A673 (cell line): ENCODE results near the gene ECI1. TPM values are rescaled to one million over a fixed set of nuclear protein-coding genes. Genes with fewer than 3 reads are reported as not detected.

Experiments
- BruUV-seq: library from RNA; stranded (reverse); fragments of 400-500 nt; replicated peaks from 2 replicates; lab custom pipeline; 2021; lab: Mats Ljungman, UMichigan
- CTCF ChIA-PET: fragments of 300-600 bp; sonication (Branson Sonifier 250); formaldehyde crosslinking; loops from one replicate; lab custom pipeline; 2022; ENCODE audit warnings: antibody characterized with exemption; lab: Charles Lee
- POLR2A ChIA-PET: fragments of 300-600 bp; sonication (Branson Sonifier 250); formaldehyde crosslinking; loops from one replicate; lab custom pipeline; 2022; ENCODE audit warnings: antibody characterized with exemption; ENCODE audit not compliant: low non-redundant PET; lab: Charles Lee
- DNase-seq: peaks from one replicate; pipeline ENCODE4 v3.0.0-alpha.2; 2015; ENCODE audit warnings: low spot score
- H3K27ac ChIP-seq: fragments of 200-600 bp; sonication (generic); 2 replicates; pipeline ENCODE4 v1.5.1; 2016; ENCODE audit warnings: mixed run types, low read depth, mild to moderate bottlenecking, mixed read lengths, antibody characterized with exemption, low read length; ENCODE audit not compliant: poor library complexity, severe bottlenecking
- H3K27me3 ChIP-seq: fragments of 200-600 bp; sonication (generic); replicated peaks from 2 replicates; pipeline ENCODE4 v1.6.1; 2017; ENCODE audit warnings: mixed run types, low read depth, mild to moderate bottlenecking, mixed read lengths, antibody characterized with exemption, low read length; ENCODE audit not compliant: insufficient read depth, poor library complexity
- H3K36me3 ChIP-seq: fragments of 200-600 bp; sonication (generic); 2 replicates; pipeline ENCODE4 v1.6.1; 2016; ENCODE audit warnings: mixed run types, mild to moderate bottlenecking, mixed read lengths, antibody characterized with exemption, low read length; ENCODE audit not compliant: insufficient read depth, poor library complexity, severe bottlenecking
- H3K4me1 ChIP-seq: fragments of 200-600 bp; sonication (generic); 2 replicates; pipeline ENCODE4 v1.6.1; 2017; ENCODE audit warnings: mixed run types, mild to moderate bottlenecking, mixed read lengths, antibody characterized with exemption, low read length; ENCODE audit not compliant: insufficient read depth, poor library complexity, severe bottlenecking
- H3K4me3 ChIP-seq: fragments of 200-600 bp; sonication (generic); 2 replicates; pipeline ENCODE4 v1.5.1; 2016; ENCODE audit warnings: low read depth, mixed run types, mild to moderate bottlenecking, mixed read lengths, low read length; ENCODE audit not compliant: poor library complexity, severe bottlenecking
- H3K9me3 ChIP-seq: fragments of 200-600 bp; sonication (generic); 2 replicates; pipeline ENCODE4 v1.6.1; 2016; ENCODE audit warnings: mixed run types, low read depth, mild to moderate bottlenecking, mixed read lengths, antibody characterized with exemption, low read length; ENCODE audit not compliant: poor library complexity, severe bottlenecking
- EZH2 ChIP-seq: fragments of 200-600 bp; sonication (generic); IDR thresholded peaks from 2 replicates; pipeline ENCODE4 v1.6.1; 2017; ENCODE audit warnings: borderline replicate concordance, low read depth, mild to moderate bottlenecking, mixed read lengths, antibody characterized with exemption, low read length; ENCODE audit not compliant: poor library complexity, severe bottlenecking
- intact Hi-C: fragments of 100-400 bp; cut with micrococcal nuclease; formaldehyde crosslinking; loops from one replicate; pipeline ENCODE4 v1.10.0; 2022; ENCODE audit not compliant: unreplicated experiment
- total RNA-seq: library from RNA; stranded (reverse); gene quantifications from 2 replicates; pipeline ENCODE4 v1.2.3, GENCODE V29; 2021
- TF ChIP-seq, protein P1 (sequence below): fragments of 300-800, 200-600 bp; sonication (generic); conservative IDR thresholded peaks from 2 replicates; pipeline ENCODE4 v1.5.1; 2017; ENCODE audit warnings: low read depth, mild to moderate bottlenecking, antibody characterized with exemption, low read length, moderate library complexity, mixed read lengths

ECI1 gene
- total RNA-seq, 1 experiment from 2014 or later, result 55.3 TPM

DNA sequence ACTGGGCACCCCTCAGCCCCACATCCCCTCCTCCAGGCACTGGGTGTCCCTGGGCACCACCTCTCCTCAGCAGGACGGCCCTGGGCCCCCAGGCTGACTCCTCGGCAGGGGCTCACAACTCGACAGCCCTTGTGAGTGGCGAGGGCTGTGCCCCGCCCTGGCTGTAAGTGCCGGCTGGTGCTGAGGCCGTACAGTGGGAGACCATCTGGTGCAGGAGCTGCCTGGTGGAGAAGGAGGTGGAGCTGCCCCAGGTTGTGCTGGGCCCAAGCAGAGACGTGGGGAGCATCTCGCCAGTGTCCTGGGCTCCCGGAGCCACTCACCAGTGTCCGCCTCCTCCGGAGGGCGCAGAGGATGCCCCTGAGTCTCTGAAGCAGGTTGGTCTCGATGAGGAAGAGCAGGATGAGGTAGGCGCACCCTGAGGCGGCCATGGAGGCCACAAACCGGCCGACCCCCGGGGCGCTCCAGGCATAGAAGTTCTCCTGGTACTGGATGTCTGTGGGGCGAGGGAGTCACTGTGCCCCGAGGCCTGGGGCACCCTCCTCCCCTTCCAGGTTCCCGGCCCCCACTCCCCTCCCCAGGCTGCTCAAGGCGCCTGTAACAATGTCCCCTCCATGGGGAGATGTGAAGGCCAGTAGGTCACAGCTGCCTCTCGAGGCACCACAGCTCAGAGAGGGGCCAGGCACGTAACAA lies 31.6 kb upstream of the ECI1 start:
- intact Hi-C loops, result no loop called here
- ChIA-PET CTCF (no interaction called here), POLR2A (no interaction called here)
- Histone ChIP-seq H3K4me3 (no peak overlapping the region), H3K36me3 (no peaks in the 10 kb centered on the region), H3K9me3 (no peaks in the 10 kb centered on the region), H3K4me1 (no peaks in the 10 kb centered on the region), H3K27me3 (no peaks in the 10 kb centered on the region), H3K27ac (no peak overlapping the region)
- no TSS peak for BruUV-seq
- DNase-seq, result no peak
- TF ChIP-seq, protein P1, sequence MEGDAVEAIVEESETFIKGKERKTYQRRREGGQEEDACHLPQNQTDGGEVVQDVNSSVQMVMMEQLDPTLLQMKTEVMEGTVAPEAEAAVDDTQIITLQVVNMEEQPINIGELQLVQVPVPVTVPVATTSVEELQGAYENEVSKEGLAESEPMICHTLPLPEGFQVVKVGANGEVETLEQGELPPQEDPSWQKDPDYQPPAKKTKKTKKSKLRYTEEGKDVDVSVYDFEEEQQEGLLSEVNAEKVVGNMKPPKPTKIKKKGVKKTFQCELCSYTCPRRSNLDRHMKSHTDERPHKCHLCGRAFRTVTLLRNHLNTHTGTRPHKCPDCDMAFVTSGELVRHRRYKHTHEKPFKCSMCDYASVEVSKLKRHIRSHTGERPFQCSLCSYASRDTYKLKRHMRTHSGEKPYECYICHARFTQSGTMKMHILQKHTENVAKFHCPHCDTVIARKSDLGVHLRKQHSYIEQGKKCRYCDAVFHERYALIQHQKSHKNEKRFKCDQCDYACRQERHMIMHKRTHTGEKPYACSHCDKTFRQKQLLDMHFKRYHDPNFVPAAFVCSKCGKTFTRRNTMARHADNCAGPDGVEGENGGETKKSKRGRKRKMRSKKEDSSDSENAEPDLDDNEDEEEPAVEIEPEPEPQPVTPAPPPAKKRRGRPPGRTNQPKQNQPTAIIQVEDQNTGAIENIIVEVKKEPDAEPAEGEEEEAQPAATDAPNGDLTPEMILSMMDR, result no peak
- TF ChIP-seq EZH2, result no peak

DNA sequence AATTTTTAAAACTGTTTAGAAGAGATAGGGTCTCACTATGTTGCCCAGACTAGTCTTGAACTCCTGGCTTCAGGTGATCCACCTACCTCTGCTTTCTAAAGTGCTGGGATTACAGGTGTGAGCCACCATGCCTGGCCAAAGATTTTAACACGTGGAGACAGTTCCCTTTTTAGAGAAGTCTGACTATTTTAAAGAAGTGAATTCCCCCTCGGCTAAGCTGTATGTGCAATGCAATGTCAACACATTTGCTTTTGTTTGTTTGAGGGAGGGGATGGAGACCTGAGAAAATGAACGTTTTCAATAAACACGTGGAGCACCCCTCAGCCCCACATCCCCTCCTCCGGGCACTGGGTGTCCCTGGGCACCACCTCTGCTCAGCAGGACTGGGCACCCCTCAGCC lies 30.9 kb upstream of the ECI1 start:
- intact Hi-C loops, result no loop called here
- no peak for DNase-seq
- POLR2A ChIA-PET, result no interaction called here
- H3K36me3 ChIP-seq, result no peaks in the 10 kb centered on the region
- CTCF ChIA-PET, result no interaction called here
- H3K4me1 ChIP-seq, result no peaks in the 10 kb centered on the region
- TF ChIP-seq EZH2, result no peak
- TF ChIP-seq, protein P1, result no peak
- H3K27ac ChIP-seq, result no peak overlapping the region
- no peak overlapping the region for H3K4me3 ChIP-seq
- H3K9me3 ChIP-seq, result no peaks in the 10 kb centered on the region
- no peaks in the 10 kb centered on the region for H3K27me3 ChIP-seq
- BruUV-seq, result no TSS peak

DNA sequence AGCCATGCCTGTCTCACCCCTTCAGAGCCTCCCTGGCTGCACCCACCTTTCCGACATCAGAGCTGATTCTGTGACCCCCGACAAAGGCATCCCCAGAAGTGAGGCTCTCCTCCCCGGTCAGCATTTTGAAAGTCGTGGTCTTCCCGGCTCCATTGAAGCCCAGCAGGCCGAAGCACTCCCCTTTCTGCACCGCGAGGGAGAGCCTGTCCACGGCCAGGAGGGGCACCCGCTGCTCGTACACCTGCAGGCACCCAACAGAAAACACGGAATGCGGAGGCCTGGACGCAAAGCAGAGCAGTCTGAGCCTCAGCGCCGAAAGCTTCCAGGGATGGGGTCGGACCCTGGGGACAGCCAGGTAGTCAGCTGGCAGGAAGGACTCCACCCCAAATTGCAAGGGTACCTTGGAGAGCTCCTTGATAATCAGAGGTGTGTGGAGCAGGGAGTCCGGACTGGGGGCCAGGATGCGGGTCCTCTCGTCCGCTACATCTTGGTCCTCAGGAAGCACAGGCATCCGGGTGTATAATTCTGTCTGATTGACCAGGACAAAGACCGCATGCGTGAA lies 29.7 kb upstream of the ECI1 start:
- no peaks in the 10 kb centered on the region for H3K9me3 ChIP-seq
- intact Hi-C loops, result no loop called here
- H3K27ac ChIP-seq, result no peak overlapping the region
- no peak for TF ChIP-seq EZH2
- TF ChIP-seq, protein P1, result no peak
- no peaks in the 10 kb centered on the region for H3K4me1 ChIP-seq
- ChIA-PET CTCF (no interaction called here), POLR2A (interaction anchor here (0.5 kb wide), 1 partner anchor 126 kb away, joined by 3 read pairs; the partner anchor contains the start of gene TRAF7)
- no peak for DNase-seq
- H3K4me3 ChIP-seq, result no peak overlapping the region
- H3K36me3 ChIP-seq, result no peaks in the 10 kb centered on the region
- no TSS peak for BruUV-seq
- no peaks in the 10 kb centered on the region for H3K27me3 ChIP-seq
